GM12873 (cell line): ENCODE results near the gene MT1H.

ENCODE experiments used
- TF ChIP-seq, protein P1 (sequence below): IDR thresholded peaks from 2 replicates; pipeline ENCODE4 v1.5.1; 2012; ENCODE audit warnings: low read depth, mild to moderate bottlenecking, moderate library complexity, low read length, control low read depth; ENCODE audit not compliant: insufficient read depth; ENCODE audit errors: missing control alignments

MT1H gene

DNA sequence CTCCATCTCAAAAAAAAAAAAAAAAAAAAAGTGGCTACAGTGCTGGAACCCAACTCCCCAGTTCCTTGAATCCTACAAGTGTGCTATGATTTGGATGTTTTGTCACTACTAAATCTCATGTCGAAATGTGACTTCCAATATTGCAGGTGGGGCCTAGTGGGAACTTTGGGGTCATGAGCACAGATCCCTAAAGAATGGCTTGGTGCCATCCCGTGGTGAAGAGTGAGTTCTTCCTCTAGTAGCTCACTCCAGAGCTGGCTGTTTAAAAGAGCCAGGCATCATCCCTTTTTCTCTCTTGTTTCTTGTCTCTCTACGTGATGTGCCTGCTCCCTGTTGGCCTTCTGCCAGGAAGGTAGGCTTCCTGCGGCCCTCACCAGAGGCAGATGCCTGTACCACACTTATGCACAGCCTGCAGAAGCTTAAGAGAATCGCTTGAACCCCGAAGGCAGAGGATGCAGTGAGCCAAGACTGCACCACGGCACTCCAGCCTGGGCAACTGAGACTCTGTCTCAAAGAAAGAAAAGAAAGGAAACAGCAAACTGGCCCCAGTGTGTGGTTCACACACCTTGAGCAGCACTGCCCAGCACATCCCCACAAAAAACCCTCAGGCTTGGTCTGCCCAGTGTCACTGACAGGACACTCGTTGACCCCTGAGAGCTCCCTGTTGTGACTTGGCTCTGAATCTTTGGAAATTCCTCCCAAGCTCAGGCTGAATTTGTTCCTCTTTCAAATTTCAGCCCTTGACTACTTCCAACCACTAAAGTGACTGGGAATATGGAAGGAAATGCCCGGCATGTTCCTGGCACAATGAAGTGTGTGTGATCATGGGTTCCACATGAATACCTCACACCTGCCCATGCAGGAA is 40.9 kb upstream of the MT1H start:
- TF ChIP-seq, protein P1, sequence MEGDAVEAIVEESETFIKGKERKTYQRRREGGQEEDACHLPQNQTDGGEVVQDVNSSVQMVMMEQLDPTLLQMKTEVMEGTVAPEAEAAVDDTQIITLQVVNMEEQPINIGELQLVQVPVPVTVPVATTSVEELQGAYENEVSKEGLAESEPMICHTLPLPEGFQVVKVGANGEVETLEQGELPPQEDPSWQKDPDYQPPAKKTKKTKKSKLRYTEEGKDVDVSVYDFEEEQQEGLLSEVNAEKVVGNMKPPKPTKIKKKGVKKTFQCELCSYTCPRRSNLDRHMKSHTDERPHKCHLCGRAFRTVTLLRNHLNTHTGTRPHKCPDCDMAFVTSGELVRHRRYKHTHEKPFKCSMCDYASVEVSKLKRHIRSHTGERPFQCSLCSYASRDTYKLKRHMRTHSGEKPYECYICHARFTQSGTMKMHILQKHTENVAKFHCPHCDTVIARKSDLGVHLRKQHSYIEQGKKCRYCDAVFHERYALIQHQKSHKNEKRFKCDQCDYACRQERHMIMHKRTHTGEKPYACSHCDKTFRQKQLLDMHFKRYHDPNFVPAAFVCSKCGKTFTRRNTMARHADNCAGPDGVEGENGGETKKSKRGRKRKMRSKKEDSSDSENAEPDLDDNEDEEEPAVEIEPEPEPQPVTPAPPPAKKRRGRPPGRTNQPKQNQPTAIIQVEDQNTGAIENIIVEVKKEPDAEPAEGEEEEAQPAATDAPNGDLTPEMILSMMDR: no peak

DNA sequence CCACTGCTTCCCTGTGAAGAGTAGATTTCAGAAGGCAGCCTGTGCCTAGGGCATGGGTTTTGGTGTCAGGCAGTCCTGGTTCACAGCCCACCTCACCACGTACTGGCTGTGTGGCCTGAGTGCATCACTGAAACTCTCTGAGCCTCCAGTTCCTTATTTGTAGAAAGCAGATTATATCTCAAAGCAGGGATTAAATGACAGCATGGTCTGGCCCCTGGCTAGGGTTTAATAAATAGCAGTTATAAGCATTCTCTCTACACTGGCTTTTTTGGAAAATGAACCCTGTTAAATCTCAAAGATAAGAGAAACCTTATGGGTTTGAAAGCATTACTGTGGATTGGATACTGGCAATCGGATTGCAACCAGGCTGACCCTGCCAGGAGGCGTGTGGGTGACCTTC is 40.1 kb upstream of the MT1H start:
- TF ChIP-seq, protein P1: no peak

DNA sequence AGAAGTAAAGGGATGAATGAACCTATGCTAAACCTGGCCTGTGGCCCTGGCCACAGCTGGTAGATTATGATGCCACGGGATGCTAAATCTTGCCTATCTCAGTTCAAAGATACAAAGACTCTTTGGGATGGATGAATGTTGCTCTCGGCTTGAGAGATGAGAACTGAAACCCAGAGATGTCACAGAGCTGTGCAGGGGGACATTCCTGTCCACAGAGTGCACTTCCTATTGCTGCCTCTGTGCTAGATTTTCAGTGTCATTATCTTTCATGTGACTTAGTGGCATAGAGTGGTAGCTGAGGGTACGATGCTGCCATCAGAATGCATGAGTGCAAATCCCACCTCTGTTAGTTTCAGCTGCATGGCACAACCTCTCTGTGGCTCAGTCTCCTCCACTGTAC is 39.5 kb upstream of the MT1H start:
- TF ChIP-seq, protein P1: peak; percentile 47

DNA sequence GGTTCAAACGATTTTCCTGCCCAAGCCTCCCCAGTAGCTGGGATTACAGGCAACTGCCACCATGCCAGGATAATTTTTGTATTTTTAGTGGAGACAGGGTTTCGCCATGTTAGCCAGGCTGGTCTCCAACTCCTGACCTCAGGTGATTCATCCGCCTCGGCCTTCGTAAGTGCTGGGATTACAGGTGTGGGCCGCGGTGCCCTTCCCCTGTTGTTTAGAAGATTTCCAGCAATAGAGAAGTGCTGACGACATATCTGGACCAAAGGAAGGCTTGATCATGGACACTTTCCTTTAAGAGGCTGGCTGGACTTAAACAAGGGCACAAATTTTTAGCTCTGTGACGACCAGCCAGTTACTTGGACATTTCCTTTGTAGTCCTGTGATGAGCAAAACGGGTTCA is 38.4 kb upstream of the MT1H start:
- TF ChIP-seq, protein P1: no peak

GRCh38 chr16:56631832-56632155 is 37.8 kb upstream of the MT1H start:
- TF ChIP-seq, protein P1: no peak

DNA sequence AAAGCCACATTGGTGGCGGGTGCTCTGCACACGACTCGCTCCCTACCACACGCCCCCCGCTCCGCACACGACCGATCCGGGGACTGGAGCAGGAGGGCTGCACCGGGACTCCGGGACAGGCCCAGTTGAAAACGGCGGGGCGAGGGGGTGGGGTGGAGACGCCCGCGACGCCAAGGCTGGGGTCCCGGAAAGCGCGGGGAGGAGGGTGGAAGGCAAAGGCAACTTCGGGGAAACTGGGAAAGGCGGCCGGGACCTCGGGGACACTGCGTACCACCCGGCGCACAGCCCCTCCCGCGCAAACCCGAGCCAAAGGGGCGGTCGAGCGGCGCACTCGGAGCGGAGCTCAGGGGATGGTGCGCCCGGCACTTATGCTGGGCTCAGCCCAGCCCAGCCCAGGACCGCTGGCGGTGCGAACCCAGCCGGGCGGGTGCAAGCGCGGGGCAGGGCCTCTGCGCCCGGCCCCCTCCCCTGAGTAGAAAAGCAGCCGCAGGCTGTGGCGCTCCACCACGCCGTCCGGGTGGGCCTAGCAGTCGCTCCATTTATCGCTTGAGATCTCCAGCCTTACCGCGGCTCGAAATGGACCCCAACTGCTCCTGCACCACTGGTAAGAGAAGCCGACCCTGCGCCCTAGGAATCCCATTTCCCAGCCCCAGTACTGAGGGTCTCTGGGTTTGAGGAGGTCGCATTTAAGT is 37.3 kb upstream of the MT1H start, which contains the start of gene MT1M:
TSS of gene MT1M (plus strand) at position 504 of the 692 bp plus-strand sequence. CDS start at position 577, 73 bp downstream.
- TF ChIP-seq, protein P1: no peak

GRCh38 chr16:56632848-56633365 is 36.7 kb upstream of the MT1H start:
- TF ChIP-seq, protein P1: no peak
